AG04449 (cell line): Measurements from ENCODE around the gene WDFY4.

Experiments used
- CTCF ChIA-PET: fragments of 350-600 bp; formaldehyde crosslinking; extraction: SDS; loops from one replicate; lab custom pipeline; 2021; ENCODE audit warnings: antibody characterized with exemption; lab: Yijun Ruan, JAX
- POLR2A ChIA-PET: fragments of 400-600, 350-600 bp; formaldehyde crosslinking; extraction: SDS; loops from one replicate; lab custom pipeline; 2020; ENCODE audit warnings: antibody characterized with exemption, inconsistent platforms; lab: Yijun Ruan, JAX
- DNase-seq: peaks from one replicate; pipeline ENCODE4 v3.0.0-alpha.2; 2010; ENCODE audit warnings: low read depth, low spot score
- H3K4me3 ChIP-seq: 2 replicates; pipeline ENCODE4 v1.5.1; 2011; ENCODE audit warnings: low read depth, mild to moderate bottlenecking, control low read depth, low read length
- TF ChIP-seq, protein P1 (sequence below): IDR thresholded peaks from one replicate; pipeline ENCODE4 v1.5.1; 2011; ENCODE audit warnings: mild to moderate bottlenecking, moderate library complexity, low read length, control low read depth, inconsistent platforms; ENCODE audit not compliant: insufficient read depth; ENCODE audit errors: missing control alignments

The WDFY4 gene

GRCh38 chr10:48780341-48780740 lies 95.7 kb downstream of the WDFY4 start:
- POLR2A ChIA-PET, result no interaction called here
- CTCF ChIA-PET, result no interaction called here
- no peak overlapping the region for H3K4me3 ChIP-seq
- DNase-seq, result no peak
- TF ChIP-seq, protein P1, sequence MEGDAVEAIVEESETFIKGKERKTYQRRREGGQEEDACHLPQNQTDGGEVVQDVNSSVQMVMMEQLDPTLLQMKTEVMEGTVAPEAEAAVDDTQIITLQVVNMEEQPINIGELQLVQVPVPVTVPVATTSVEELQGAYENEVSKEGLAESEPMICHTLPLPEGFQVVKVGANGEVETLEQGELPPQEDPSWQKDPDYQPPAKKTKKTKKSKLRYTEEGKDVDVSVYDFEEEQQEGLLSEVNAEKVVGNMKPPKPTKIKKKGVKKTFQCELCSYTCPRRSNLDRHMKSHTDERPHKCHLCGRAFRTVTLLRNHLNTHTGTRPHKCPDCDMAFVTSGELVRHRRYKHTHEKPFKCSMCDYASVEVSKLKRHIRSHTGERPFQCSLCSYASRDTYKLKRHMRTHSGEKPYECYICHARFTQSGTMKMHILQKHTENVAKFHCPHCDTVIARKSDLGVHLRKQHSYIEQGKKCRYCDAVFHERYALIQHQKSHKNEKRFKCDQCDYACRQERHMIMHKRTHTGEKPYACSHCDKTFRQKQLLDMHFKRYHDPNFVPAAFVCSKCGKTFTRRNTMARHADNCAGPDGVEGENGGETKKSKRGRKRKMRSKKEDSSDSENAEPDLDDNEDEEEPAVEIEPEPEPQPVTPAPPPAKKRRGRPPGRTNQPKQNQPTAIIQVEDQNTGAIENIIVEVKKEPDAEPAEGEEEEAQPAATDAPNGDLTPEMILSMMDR, result no peak

DNA sequence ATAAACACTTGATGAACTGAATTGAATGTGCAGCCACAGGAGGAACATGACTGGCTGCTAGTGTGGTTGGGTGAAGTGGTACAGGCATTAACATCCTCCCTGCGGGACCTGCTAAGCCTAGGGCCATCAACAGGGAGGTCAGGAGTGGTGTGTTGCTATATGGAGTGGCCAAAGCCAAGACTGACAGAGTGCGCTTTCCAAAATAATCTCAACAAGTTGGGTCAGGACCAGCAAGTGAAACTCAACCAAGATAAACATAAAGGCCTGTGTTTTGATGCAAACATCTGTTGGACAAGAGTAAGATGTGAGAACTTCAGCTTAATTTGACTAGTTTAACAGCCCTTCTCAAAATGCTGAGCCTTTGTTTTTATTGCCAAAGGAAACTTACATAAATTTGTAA lies 97.7 kb downstream of the WDFY4 start:
- no peak overlapping the region for H3K4me3 ChIP-seq
- CTCF ChIA-PET, result interaction anchor here (1.5 kb wide), 1 partner anchor 126 kb away, joined by 3 read pairs; no protein-coding TSS in a partner anchor
- DNase-seq, result no peak
- TF ChIP-seq, protein P1, result no peak
- POLR2A ChIA-PET, result no interaction called here

- H3K4me3 ChIP-seq, result no peak overlapping the region
- TF ChIP-seq, protein P1, result no peak
- POLR2A ChIA-PET, result no interaction called here
- DNase-seq, result no peak
- CTCF ChIA-PET, result interaction anchor here (1.5 kb wide), 1 partner anchor 128 kb away, joined by 3 read pairs; no protein-coding TSS in a partner anchor
These were observed 99.4 kb downstream of the WDFY4 start for GRCh38 chr10:48784031-48784430.

GRCh38 chr10:48785796-48786195 lies 101.1 kb downstream of the WDFY4 start:
- TF ChIP-seq, protein P1, result no peak
- H3K4me3 ChIP-seq, result no peak overlapping the region
- ChIA-PET CTCF (no interaction called here), POLR2A (no interaction called here)
- no peak for DNase-seq

GRCh38 chr10:48786606-48787282 lies 102.1 kb downstream of the WDFY4 start:
- no peak overlapping the region for H3K4me3 ChIP-seq
- DNase-seq, result no peak
- CTCF ChIA-PET, result no interaction called here
- POLR2A ChIA-PET, result no interaction called here
- TF ChIP-seq, protein P1, result no peak

DNA sequence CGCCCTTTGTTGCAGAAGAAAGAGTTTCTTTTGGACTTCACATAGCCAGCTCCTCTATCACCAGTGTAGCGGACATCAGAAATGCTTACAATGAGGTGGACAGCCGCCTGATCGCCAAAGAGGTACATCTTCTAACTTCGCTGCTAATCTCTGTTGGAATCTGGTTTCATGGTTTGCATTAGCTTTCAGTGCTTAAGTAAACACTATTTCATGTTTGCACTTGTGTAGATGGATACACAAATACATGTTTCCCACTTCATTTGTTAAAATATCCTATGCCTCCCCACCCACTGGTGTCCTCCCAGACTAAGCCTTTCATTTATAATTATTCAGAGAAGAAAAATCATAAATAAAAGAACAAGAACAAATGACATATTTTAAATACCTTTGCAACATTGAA lies 103.9 kb downstream of the WDFY4 start:
- no peak for DNase-seq
- H3K4me3 ChIP-seq, result no peak overlapping the region
- CTCF ChIA-PET, result no interaction called here
- TF ChIP-seq, protein P1, result no peak
- POLR2A ChIA-PET, result no interaction called here
